Frontal cortex (tissue), 4 donors: ENCODE data around the gene RRM1. TPM values are rescaled to one million over a fixed set of nuclear protein-coding genes. Genes with fewer than 3 reads are reported as not detected.

Source experiments
- DNase-seq, 2 donors: peaks; one replicate each; pipeline ENCODE4 v3.0.0; 2012; ENCODE audit warnings: low spot score in 2 of 2
- FAIRE-seq: peaks from 2 replicates; lab custom pipeline; 2012; peaks lifted over from hg19 to GRCh38; lab: Jason Lieb, UNC
- total RNA-seq: library from RNA; depleted of rRNA; stranded (reverse); fragments of >200 nt; gene quantifications from one replicate; pipeline ENCODE4 v1.2.3, GENCODE V29; 2014
- donor health status: control.
- donor health status: control.
- donor health status: control.

The RRM1 gene
- total RNA-seq, 1 donor from 2014 or later, result 77.5 TPM

DNA sequence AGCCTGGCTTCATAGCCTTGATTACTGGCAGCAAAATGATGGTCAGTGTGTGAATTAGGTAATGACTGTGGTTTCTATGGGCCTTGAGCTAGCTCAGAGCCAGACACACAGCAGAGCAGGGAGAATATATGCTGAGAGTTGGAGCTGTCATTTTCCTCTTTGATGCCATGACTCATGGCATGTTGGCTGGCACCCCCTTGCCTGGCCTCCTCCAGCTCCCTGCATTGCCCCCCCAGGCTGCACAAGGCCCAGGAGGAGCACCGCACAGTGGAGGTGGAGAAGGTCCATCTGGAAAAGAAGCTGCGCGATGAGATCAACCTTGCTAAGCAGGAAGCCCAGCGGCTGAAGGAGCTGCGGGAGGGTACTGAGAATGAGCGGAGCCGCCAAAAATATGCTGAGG is 20.3 kb upstream of the RRM1 start:
- no peak for DNase-seq
- no peak for FAIRE-seq

DNA sequence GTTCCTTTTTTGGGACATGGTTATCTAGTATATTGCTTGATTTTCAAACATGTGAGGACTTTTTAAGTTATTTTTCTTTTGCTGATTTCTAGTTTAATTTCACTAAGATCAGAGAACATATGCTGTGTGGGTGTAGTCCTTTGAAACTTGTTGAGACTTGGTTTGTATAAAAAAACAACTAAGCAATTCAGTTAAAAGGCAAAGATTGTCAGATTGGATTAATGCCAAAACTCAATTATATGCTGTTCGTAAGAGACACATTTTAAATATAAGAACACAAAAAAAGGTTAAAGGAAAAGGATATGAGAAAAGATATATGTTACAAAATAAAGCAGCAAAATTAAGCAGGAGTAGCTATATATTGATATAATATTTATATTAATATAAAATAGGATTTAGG is 17.8 kb upstream of the RRM1 start:
- FAIRE-seq (no peak), DNase-seq (no peak)

DNA sequence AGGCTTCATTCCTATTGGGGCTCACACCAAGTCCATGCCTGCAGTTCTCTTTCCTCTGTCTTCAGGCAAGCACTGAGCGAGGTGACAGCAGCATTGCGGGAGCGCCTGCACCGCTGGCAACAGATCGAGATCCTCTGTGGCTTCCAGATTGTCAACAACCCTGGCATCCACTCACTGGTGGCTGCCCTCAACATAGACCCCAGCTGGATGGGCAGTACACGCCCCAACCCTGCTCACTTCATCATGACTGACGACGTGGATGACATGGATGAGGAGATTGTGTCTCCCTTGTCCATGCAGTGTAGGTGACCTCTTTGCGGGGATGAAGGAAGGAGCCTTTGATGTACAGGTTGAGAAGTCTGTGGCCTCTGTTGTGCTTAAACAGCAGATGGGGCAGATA is 11.4 kb upstream of the RRM1 start:
- DNase-seq (no peak), FAIRE-seq (no peak)

DNA sequence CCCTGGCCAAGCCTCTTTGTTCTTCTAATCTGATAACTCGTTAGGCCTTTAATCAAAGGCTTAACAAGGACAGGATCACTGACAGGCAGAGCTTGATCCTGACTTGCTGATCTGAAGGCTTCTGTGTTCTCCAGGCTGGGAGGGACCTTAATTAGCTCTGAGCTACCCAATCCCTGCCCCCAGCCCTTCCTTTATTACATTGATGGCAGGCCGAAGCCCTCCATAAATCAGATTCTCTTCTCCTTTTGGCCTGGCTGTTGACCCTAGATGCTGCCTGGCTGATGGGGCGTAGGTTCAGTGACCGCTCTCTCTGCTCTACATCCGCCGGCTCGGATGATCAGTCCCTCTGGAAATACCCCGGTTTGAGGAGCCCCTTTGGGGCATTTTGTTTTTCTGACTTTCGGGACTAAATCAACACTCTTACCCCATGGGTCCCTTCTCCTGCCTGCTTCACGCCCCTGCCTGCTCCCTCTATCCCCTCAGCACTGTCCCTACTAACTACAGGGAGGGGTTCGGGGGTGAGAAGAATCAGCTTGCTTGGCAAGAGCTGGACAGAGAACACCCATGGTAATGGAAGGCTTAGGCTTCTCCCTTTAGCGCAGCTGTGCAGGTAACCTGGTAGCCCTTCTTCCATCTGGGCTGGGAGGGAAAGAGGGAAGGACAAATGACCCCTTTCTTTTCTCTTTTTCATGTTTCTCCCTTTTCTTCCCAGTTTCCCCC is 10.0 kb upstream of the RRM1 start:
- DNase-seq (no peak), FAIRE-seq (no peak)

DNA sequence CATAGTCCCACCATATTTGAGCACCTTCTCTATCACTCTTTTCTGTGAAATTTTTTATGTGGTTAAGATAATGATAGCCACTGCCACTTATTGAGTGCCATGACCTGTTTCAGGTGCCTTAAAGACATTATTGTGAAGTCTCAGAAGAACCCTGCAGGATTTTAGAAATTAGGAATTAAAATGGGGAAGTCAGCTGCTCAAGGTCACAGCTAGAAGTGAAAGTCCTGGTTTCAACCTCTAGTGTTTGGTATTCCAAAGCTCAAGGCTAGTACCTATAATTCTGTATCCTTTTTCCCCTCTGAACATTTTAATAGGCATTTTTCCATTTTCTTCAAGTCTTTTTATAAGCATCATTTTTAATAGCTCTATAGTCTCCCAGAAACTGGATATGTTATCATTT is 9.0 kb upstream of the RRM1 start:
- FAIRE-seq (no peak), DNase-seq (no peak)

DNA sequence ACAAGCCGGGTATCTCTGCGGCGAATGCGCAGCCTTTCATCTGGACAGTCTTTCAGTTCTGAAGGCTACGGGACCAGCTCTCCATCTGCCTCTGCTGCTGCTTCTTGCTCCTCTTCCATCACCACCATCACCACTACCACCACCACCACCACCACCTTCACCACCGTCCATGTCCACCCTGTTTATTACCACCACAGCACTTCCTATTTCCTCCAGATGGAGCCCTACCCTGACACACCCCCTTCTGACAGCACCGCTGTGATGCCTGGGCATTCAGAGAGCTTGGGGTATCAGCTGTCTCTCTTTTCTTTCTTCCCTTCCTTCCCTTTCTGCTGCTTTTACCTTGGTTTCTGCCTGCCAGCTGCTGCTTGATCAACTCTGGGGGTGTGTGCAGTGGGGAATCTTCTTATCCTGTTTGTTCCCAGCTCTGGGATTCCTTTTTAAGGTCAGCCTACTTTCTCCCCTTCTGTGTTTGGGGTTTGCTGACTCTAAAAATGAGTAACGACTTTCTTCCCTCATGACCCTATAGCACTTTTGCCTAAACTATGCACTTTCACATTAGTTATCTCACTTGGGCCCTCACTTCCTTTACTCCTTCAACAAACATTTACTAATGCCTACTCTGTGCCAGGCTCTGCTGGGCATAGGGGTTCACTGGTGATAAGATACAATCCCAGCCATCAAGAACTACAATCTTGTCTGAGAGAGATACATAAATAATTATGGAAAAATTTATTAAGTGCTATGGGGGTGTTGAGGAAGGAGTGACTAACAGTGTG is 7.8 kb upstream of the RRM1 start:
- no peak for FAIRE-seq

DNA sequence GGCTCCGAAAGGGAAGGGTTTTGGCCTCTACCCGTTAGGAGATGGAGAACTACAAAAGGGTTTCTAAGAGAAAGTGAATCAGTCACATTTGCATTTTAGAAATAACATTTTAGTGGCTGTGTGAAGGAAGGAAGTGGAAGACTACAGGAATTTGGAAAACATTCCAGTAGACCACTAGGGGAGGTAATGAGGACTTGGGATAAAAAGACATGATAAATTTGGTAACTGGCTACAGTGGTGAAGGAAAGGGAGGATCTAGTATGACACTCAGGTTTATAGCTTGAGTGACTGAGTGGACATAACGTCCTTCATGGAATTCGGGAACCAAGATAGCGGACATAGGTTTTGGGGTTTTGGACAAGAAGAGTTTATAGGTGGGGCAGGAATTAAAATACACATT is 7.0 kb upstream of the RRM1 start:
- no peak for FAIRE-seq

More for the DNA sequence above, 7.8 kb upstream of the RRM1 start:
- DNase-seq, result no peak

DNA sequence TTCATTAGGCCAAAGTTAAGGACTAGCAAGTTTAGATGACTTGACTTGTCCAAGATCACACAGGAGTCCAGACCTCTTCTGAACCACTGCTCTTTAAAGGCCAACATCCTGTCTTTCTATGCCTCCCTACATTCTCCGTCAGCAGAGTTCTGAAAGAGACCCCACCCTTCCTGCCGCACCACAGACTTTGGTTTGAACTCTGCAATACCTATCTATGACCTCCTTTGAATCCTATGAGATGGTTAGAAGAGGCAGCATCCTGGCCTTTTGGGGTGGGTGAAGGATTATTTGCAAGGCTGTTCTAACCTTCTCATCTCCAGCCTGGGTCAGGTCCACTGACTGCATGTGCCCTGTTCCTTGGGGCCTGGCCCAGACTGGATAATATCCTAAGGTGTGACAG is 4.3 kb upstream of the RRM1 start:
- FAIRE-seq, result no peak
- DNase-seq, result no peak

More for the DNA sequence above, 7.0 kb upstream of the RRM1 start:
- no peak for DNase-seq

DNA sequence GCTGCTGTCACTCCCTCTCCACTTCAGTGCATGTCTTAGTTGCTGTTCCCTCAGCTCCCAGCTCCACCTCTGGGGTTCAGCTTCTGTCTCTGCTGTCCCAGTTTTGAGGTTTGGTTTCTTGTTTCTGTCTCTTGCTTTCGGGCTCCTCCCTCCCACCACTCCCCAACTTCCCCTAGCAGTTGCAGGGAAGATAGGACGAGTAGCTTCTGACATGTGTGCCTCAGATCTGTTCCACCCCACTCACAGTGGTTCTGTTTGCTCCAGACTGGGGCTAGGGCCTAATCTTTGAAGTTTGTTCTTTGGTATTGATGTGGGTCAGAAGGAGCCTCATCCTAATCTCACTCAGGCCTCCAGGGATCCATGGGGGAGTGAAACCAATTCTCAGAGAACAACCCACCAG is 2.6 kb upstream of the RRM1 start:
- FAIRE-seq, result no peak
- no peak for DNase-seq

DNA sequence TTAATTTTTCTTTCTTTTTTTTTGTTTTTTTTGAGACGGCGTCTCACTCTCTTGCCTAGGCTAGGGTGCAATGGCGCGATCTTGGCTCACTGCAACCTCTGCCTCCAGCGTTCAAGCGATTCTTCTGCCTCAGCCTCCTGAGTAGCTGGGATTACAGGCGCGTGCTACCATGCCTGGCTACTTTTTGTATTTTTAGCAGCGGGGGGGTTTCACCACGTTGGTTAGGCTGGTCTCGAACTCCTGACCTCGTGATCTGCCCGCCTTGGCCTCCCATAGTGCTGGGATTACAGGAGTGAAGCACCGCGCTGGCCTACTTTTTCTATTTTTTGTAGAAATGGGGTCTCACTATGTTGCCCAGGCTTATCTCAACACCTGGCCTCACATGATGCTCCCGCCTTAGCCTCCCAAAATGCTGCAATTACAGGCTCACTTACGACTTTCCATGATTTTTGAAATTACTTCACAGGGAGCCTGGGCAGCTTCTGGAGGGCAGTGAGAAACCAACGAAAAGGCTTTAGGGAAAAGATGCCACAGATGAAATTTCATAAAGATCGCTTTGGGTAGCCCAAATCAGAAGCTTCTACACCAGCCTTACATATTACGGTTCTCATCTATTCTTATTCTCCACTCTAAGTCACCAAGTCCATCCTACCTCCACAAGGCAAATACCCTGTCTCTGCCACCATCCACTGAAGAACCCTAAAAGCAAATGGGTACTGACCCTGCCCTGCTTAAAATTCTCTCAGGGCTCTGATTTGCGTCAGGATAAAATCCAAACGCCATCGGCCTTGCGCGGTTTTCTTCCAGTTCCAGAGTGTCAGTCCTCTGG is 866 bp upstream of the RRM1 start:
- DNase-seq (peak; percentile 12 to 21), FAIRE-seq (no peak)

DNA sequence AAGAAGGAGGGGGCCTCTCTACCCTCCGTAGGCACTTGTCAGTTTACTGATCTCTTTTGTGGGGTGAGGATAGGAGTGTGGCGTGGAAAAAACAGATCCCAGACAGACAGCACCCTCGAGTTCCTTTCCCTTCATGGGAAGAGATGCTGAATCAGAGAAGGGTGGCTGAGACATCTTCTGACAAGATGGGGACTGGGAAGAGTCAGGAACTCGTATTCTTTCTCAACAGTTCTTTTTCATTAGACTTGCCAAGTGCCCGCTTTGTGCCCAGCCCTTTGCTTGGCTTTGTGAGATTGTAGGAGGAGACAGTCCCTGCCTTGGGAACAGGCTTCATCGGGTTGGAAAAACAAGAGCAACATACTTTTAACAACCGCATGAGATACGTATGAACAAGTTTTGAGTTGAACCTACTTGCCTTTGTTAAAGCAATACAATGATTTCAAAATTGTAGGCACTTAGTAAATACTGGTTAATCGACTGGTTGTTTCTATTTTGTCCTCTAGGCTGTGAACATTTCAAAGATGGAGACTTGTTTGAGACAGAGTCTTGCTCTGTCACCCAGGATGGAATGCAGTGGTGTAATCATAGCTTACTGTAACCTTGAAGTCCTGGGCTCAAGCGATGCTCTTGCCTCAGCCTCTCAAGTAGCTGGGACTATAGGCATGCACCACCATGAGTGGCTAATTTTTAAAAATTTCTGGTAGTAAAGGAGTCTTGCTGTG is 1.1 kb downstream of the RRM1 start:
- FAIRE-seq (no peak), DNase-seq (peak; percentile 16 to 17)

DNA sequence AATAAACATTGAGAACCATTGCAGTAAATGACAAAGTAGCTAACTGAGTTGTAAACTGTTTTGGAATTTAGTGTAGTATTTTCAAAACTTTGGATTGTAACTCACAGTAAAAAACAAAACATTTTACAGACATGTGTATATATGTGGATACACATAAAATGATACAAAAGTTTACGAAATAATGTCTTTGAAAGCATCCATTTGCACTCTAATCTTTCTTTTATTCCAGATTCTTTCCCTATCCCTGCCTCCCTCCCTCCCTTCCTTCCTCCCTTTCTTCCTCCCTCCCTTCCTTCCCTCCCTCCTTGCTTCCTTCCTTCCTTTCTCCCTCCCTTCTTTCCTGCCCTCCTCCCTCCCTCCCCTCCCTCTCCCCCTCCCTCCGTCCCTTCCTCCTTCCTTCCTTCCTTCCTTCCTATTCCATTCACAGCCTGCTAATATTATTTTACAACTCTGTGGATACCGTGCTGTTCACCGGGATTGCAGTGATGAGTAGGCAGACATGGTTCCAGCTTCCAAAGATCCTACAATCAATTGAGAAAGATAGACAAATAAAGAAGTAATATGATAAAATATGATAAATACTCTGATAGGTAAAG is 3.5 kb downstream of the RRM1 start:
- DNase-seq (no peak), FAIRE-seq (no peak)

DNA sequence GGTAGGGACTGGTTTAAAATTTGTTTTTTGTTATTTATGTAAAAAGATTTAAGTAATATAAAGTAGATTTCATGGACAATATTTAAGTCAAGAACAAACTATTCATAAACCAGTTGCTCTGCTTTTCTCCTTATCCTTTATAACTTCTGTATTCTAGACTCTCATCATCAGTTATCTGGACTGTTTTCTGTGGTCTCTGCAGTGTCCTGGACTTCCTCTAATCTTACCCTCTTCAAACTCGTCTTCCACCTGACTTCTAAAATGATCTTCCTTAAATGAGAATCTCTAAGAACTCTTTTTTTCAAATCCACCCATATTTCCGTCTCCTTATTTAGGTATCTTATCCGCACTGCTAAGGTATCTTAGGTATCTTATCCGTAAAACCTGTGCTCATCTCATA is 8.1 kb downstream of the RRM1 start:
- DNase-seq (no peak), FAIRE-seq (no peak)

DNA sequence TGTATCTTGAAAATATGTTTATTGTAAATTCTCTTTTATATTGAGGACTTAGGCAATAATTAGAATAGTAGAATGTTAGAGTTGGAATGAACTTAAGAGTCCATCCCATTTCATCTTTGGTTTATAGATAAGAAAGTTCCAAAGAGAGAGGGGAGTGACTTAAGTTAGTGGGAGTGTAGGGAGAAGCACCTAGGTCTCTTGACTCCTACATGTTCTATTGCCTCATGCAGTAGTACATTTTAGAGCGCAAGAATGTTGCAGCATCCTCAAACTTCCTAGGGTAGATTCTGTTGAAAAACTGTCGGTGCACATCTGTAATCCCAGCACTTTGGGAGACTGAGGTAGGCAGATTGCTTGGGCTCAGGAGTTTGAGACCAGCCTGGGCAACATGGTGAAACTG is 8.7 kb downstream of the RRM1 start:
- FAIRE-seq (no peak), DNase-seq (no peak)

DNA sequence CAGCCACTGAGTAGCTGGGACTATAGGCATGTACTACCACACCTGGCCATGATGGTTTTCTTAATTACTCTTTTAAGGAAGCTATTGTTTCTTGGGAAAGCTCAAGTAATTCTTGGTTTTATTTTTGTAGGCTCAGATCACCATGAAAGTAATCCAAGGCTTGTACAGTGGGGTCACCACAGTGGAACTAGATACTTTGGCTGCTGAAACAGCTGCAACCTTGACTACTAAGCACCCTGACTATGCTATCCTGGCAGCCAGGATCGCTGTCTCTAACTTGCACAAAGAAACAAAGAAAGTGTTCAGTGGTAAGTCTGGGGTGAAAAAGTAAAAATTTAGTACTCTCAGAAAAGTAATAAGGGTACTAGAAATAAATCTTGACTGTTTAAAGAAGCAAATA is 11.3 kb downstream of the RRM1 start:
- FAIRE-seq (no peak), DNase-seq (no peak)

DNA sequence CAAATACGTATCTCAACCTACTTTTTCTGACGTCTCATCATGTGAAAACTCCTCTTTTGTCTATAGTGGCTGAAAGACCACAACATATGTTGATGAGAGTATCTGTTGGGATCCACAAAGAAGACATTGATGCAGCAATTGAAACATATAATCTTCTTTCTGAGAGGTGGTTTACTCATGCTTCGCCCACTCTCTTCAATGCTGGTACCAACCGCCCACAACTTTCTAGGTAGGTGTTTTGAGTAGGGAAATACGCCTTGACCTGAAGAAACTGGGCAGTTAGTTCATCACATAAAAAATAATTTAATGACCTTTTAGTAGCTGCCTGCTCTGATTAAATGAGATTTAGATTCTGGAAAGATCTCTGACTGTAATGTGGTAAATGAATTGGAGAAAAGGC is 17.2 kb downstream of the RRM1 start:
- FAIRE-seq (no peak), DNase-seq (no peak)

DNA sequence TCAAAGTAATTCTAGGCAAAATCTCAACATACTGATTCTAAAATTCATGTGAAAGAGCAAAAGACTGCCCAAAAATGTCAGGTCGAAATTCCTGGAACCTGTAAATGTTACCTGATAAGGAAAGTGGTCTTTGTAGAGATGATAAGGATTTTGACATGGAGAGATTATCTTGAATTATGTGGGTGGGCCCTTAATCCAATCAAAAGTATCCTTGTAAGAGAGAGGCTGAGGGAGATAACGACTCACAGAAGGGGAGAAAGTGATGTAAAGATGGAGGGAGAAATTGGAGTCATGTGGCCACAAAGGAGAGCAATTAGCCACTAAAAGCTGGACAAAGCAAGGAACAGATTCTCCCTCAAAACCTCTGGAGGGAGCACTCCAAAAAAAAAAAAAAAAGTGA is 20.5 kb downstream of the RRM1 start:
- DNase-seq (no peak), FAIRE-seq (no peak)

DNA sequence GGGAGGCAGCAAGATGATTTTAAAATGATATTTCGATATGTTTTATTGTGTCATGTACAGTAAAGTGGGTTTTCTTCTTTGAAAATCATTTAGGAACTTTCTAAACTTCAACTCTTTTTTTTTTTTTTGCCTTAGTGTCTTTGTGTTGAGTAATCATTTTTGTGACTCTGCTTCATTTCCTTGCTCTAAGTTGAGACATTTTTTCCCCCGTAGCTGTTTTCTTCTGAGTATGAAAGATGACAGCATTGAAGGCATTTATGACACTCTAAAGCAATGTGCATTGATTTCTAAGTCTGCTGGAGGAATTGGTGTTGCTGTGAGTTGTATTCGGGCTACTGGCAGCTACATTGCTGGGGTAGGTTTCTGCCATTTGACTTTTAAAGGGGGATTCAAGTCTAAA is 23.5 kb downstream of the RRM1 start:
- DNase-seq, result no peak
- no peak for FAIRE-seq

DNA sequence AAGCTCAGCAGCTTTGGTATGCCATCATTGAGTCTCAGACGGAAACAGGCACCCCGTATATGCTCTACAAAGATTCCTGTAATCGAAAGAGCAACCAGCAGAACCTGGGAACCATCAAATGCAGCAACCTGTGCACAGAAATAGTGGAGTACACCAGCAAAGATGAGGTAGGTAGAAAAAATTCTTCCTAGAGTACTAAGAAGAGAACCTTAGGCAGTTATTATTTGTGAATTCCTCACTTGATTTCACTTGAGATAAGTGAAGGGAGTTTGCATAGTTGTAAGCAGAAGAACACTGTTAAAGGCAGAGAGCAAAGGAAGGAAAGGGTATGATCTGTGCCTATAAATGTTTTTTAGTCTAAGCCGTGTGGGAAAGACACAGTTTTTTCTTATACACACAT is 28.6 kb downstream of the RRM1 start:
- DNase-seq (no peak), FAIRE-seq (no peak)

DNA sequence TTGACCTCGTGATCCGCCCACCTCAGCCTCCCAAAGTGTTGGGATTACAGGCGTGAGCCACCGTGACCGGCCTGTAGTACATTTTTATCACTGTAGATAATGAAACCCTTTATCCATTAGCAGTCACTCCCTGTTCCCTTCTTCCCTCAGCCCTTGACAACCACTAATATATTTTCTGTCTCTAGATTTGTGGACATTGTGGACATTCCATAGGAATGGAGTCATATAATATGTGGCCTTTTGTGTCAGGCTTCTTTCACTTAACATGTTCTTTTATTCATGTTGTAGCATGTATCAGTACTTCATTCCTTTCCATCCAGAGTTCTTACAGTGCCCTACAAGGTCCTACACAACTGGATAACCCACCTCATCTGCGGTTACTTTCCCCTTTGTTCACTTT is 30.5 kb downstream of the RRM1 start:
- no peak for DNase-seq
- no peak for FAIRE-seq
